Stimulated activated naive CD4-positive, alpha-beta T cell treated with Interleukin-2 at 50 U/mL for 16 hours (primary cell): Measurements from ENCODE around the gene TRIP10.
A peak's percentile ranks its signal among the peaks of the same experiment; 100 is the strongest.
"Not testable (repeated sequence)": the region's sequence is repeated elsewhere in the genome, so short reads cannot be mapped to it uniquely, and the experiment has no call there.

Source experiments
- DNase-seq: peaks from one replicate; lab custom pipeline; 2025; lab: John Stamatoyannopoulos, UW

The TRIP10 gene

DNA sequence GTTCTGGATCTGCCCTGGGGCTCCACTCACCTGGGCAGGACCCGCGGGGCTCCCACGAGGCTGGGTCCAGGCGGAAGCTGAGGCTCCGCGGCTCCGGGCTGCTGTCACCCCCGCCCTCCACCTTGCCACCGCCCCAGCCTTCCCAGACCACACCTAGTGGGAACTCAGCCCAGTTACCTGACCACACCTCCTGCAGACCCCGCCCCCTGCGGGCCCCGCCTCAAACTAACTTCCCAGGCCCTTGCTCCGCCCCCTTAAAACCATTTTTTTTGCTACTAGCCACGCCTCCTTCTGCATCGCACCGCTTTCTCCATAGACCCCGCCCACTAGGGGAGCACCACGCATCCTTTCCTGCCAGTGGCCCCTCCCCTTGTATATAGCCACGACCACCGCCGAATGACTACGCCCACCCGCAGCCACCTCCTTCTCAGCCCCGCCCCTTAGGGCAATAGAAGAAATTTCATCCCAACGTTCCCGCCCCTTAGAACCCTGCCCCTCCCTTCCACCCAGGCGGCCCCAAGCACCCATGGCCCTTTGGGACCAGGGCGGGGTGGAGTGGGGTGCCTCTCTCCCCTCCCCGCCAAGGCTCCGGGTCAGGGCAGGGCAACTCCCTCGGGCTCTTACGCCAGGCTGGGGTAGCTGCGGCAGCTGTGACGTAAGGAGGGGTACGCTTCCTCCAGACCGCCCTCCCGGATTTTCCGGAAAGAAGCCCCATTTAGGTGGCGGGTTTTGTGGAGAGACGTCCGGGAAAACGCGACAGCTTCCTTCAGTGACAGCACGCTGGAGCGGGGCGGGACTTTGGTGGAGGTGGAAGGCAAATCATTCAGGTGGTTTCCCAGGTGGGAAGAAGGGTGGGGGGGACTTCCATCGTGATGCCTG lies 28.1 kb downstream of the TRIP10 start, which contains the start of gene SH2D3A:
TSS of gene SH2D3A (minus strand) at position 79 of the 879 bp plus-strand sequence. CDS start 3,687 bp downstream, outside the sequence.
- peak; percentile 90 for DNase-seq

DNA sequence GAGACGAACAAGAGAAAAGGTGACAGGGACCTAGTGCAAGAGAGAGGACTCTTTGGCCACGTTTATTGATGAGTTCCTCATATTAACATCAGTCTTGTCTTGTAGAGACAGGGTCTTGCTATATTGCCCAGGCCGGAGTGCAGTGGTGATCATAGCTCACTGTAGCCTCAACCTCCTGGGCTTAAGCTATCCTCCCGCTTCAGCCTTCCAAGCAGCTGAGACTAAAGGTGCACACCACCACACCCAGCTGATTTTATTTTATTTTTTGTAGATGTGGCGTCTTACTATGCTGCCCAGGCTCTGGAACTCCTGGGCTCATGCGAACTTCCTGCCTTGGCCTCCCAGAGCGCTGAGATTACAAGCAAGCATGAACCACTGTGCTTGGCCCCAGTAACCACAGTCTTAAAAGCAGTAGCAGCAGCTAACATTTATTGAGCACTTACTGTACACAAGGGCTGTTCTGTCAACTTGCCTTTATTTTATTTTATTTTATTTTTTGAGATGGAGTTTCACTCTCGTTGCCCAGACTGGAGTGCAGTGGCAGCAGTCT lies 28.8 kb downstream of the TRIP10 start:
- DNase-seq: no peak

DNA sequence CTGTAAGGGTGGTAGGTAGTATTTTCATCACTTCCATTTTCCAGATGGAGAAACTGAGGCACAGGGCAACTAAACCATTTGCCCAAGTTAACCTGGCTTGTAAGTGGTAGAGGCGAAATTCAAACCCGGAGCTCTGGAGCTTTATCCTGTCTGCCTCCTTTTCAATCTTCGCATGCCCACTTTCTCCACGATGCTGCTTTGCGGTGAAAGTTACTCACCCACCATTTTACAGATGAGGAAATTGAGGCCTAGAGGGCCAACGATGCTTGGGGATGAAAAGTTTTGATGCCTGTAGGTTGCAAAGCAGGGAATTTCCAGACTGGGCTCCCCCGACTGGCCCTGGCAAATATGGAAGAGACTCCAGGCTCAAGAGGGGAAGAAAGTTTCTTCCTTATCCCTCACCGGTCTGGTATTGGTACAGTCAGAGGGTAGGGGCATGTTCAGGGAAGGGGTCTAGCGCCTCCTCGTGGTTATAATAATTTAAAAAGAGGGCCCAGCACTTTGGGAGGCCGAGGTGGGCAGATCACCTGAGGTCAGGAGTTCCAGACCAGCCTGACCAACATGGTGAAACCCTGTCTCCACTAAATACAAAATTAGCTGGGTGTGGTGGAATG lies 29.6 kb downstream of the TRIP10 start:
- no peak for DNase-seq

GRCh38 chr19:6771648-6772027 lies 32.2 kb downstream of the TRIP10 start:
- DNase-seq: not testable (repeated sequence)

- DNase-seq: peak; percentile 77
These were observed 32.8 kb downstream of the TRIP10 start, which contains the start of gene VAV1 for GRCh38 chr19:6772028-6772865. TSS of gene VAV1 (plus strand) at chr19:6772708. CDS start at chr19:6772808, 100 bp downstream.

DNA sequence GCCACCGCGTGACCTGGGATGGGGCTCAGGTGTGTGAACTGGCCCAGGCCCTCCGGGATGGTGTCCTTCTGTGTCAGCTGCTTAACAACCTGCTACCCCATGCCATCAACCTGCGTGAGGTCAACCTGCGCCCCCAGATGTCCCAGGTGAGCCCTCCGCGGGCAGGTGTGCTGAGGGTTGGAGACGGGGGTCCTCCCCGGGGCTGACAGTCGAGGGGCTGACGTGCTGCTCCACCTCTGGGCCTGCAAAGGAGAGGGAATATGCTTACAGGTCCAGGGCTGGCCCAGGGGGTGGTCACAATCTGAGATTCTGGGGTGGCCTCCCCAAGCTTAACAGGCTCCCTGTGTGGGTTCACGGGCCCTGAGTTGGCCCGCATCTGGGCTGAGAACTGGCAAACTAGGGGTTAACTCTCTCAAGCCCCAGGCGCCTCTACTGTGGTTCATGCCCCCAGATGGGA lies 33.4 kb downstream of the TRIP10 start:
- DNase-seq: no peak

- peak; percentile 56 for DNase-seq
These were observed 33.9 kb downstream of the TRIP10 start for GRCh38 chr19:6773323-6773931.

GRCh38 chr19:6774821-6775707 lies 35.6 kb downstream of the TRIP10 start:
- DNase-seq: no peak

- DNase-seq: not testable (repeated sequence)
These were observed 36.6 kb downstream of the TRIP10 start for GRCh38 chr19:6776045-6776444.

GRCh38 chr19:6776999-6777398 lies 37.5 kb downstream of the TRIP10 start:
- no peak for DNase-seq

DNA sequence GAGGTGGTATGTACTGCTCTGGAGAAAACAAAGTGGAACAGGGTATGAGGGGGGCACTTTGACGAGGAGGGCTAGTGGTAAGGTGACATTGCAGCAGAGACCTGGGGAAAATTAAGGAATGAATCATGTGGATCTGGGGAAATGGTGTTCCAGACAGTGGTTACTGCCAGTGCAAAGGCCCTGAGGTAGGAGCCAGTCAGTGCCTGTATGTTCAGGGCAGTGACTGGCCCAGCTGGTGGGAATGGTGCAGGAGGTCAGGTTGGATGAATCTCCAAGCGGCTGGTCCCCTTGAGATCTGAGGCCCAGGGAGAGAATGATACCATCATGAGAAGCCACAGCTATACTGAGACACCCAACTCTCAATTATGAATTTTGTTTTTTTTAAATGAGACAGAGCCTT lies 38.0 kb downstream of the TRIP10 start:
- no peak for DNase-seq

GRCh38 chr19:6778386-6778785 lies 38.9 kb downstream of the TRIP10 start:
- DNase-seq: no peak

GRCh38 chr19:6779206-6779605 lies 39.7 kb downstream of the TRIP10 start:
- no peak for DNase-seq

DNA sequence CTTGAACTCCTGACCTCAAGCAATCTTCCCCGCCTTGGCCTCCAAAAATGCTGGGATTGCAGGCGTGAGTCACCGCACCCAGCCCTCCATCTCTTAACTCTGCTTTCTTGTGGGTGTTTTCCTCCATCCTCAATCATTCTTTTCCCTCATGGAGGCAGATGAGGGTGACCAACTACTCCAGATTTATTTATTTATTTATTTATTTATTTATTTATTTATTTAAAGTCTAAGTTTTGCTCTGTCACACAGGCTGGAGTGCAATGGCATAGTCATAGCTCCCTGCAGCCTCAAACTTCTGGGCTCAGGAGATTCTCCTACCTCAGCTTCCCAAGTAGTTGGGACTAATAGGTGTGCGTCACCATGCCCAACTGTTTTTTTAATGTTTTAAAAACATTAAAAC lies 47.9 kb downstream of the TRIP10 start:
- DNase-seq: no peak

DNA sequence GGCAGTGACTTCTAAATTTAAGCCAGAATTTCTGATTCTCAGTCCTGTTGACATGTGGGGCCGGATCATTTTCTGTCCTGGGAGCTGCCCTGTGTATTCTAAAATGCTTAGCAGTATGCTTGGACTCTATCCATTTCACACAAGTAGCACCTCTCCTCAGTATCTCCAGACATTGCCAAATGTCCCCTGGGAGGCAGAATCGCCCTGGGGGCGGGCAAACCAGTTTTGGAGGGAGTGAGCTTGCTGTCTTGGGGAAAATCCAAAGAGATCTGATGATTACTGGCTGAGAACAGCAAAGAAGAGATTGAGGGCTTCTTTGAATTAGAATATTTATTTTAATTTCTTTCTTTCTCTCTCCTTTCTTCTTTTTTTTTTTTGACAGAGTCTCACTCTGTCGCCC lies 49.4 kb downstream of the TRIP10 start:
- DNase-seq: no peak

GRCh38 chr19:6790194-6791128 lies 51.0 kb downstream of the TRIP10 start:
- no peak for DNase-seq

DNA sequence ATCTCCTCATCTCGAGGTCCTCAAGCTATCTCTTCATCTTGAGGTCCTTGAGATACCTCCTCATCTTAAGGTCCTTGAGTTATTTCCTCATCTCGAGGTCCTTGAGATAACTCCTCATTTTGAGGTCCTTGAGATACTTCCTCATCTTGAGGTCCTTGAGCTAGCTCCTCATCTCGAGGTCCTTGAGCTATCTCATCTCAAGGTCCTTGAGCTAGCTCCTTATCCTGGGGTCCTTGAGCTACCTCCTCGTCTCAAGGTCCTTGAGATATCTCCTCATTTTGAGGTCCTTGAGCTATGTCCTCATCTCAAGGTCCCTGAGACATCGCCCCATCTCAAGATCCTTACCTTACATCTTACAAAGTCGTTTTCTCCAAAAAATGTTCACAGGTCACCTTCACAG lies 51.8 kb downstream of the TRIP10 start:
- DNase-seq: no peak

DNA sequence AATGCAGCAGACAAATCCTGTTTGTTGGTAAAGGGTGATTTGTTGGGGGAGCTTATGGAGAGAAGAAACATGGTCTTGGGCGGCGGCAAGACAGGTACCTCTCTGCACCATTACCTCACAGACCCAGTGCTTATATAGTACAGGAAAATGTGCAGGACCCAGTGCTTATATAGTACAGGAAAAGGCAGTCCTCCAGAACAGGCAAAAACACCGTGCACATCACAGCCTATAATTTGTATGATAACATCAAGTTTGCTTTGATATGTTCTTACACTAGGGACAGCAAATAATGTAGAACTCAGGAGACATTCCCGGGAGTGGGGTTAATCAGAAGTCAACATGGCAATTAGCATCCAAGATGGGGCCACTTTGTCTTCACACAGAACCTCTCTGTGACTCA lies 53.9 kb downstream of the TRIP10 start:
- DNase-seq: no peak

DNA sequence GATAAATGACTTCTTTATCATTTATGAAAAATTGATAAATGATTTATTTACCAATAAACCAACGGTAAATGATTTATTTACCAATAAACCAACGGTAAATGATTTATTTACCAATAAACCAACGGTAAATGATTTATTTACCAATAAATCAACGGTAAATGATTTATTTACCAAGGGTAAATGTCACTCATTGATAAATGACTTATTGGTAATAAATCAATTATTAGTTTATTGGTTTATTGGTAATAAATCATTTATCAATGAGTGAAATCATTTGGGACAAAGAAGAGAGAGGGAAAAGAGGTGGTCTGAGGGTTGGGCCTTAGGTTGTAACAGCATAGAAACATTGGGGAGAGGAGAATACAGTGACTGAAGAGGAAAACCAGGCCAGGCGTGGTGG lies 54.5 kb downstream of the TRIP10 start:
- no peak for DNase-seq
